GM18861 (cell line): ENCODE results near the gene PSMC3.
A peak's percentile ranks its signal among the peaks of the same experiment; 100 is the strongest.

ENCODE experiments used
- ATAC-seq: cut with Tn5 transposase; IDR thresholded peaks from one replicate; pipeline ENCODE4 v1.9.1; 2021; ENCODE audit not compliant: unreplicated experiment

PSMC3 gene

DNA sequence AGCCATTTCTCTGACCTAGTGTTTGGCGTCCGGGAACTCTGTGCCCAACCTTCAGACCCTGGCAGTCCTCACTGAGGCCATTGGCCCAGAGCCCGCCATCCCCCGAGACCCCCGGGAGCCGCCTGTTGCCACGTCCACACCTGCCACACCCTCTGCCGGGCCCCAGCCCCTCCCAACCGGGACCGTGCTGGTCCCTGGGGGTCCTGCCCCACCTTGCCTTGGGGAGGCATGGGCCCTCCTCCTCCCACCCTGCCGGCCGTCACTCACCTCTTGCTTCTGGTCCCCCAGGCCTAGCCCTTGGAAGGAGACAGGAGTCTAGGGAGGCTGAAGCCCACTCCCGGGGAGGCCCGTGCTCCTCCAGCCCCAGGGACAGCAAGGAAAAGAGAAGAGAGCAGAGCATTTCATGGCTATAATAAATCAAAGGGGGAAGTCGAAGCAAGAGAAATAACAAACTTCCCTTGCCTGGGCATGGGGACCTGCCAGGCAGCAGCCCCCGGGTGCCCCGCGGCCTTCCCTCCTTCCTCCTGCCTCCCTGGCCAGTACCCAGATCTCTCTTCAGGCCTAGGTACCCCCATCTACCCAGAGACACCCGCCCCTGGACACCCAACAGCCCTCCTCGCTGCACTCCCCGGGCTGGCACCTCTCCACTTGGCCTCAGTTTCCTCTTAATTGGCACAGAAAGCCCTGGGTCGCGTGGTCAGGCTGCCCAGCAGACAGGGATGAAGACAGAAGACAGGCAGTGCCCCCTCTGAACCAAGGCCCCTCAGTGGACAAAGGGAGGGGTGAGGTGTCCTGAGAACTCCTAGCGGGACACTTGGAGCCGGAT is 30.8 kb downstream of the PSMC3 start:
- ATAC-seq = no peak

GRCh38 chr11:47394322-47395222 is 31.7 kb downstream of the PSMC3 start:
- no peak for ATAC-seq

DNA sequence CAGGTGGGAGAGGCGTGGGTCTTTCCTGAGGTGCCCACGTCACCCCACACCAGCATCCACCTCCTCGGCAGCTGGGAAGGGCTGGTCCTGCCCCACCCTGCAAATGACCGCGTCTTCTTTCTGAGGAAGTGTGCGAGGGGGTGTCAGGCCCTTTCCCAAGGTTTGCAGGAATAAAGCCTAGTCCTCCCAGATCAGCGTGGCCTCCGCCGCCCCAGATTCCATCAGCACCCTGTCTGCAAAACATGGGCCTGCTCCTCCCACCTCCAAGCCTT is 32.3 kb downstream of the PSMC3 start:
- ATAC-seq = no peak

DNA sequence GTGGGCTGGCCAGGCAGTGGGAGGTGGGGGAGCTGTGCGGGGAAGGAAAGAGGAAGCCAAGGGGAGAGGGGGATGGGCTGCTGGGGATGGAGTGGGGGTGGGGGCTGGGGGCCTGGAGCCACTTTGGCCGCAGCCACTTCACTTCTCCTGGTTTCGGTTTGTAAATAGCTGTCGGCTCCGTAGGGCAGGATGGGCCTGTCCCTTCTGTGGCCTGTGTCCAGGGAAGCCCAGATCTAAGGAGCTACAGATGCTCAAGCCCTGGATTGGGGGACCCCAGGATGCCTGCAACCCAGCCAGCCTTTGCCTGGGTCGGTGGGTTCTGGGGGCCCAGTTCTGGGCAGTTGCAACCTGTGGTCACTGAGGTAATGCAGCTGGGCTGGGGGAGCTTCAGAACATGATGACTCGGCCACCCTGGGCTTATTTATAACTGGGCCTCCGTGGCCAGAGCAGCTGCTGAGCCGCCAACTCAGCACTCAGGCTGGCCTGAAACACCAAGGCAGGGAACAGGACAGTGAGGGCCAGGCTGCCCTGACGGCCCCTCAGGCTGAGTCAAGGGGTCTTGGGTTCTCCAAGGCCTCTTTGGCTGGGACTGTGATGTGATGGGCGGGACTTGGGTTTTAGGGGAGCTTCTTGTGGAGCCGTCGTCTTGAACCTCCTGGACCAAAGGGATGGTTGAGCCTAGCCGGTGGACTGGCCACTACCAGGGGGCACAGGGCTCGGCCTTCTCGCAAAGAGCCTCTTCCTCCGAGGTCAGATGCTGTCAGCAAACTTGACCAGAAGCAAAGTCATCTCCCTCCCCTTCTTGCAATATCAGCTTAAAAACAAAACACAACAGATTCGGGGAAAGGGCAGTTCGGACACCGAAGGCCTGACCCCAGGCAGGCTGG is 32.8 kb downstream of the PSMC3 start:
- ATAC-seq = no peak

GRCh38 chr11:47392546-47393162 is 33.6 kb downstream of the PSMC3 start:
- ATAC-seq = no peak

GRCh38 chr11:47391711-47392432 is 34.4 kb downstream of the PSMC3 start:
- ATAC-seq = no peak

GRCh38 chr11:47391077-47391583 is 35.1 kb downstream of the PSMC3 start:
- no peak for ATAC-seq

DNA sequence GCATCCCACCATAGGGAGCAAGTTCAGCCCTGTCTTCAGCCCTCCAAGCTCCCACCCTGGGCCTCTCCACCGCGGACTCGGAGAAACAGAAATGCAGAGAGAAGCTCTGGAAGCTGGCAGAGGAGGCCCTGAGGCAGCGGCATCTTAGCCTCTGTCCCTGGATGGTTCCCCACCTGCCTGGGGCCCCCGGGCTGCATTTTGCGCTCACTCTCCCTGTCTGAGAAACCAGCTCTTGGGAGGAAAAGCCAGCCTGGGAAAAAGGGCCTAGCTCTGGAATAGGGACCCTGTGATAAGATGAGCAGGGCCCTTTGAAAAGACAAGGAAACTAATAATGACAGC is 35.8 kb downstream of the PSMC3 start:
- no peak for ATAC-seq

DNA sequence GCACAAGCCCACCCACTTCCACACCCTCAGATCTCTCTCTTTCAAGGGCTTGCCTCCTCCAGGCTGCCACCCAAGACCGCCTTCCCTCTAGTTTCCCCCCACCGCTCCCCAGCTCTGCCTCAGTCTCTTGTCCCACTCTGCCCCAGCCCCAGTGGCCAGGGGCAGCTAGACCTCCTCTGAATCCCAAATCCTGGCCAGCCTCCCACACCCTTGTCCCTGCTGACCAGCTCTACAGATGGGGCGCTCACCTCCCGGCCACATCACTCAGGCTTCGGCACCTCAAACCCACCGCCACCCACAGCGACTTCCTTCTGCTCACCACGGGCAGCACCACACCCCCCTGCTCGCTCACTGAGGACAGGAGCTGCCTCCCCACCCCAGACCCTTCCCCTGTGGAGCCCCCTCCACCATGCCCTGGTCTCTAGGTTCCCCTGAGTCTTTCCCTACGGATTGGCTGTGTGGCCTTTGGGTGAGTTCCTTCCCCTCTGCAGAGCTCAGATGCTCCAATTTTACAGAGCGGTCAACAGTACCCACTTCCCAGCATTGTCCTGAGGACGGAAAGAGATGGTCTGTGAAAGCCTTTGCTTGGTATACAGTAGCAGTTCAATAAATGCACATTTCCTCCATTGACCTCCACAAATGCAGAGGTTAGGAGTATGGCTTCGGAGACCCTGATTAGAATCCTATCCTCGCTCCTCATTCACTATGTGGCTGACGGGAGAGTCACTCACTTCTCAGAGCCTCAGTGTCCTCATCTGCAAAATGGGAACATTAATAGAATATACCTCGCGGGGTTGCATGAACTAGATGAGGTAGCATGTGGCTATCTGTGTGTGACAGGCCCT is 36.4 kb downstream of the PSMC3 start:
- no peak for ATAC-seq

- no peak for ATAC-seq
Observed at GRCh38 chr11:47388697-47389576, 37.3 kb downstream of the PSMC3 start.

- no peak for ATAC-seq
Observed at GRCh38 chr11:47387944-47388696, 38.1 kb downstream of the PSMC3 start.

DNA sequence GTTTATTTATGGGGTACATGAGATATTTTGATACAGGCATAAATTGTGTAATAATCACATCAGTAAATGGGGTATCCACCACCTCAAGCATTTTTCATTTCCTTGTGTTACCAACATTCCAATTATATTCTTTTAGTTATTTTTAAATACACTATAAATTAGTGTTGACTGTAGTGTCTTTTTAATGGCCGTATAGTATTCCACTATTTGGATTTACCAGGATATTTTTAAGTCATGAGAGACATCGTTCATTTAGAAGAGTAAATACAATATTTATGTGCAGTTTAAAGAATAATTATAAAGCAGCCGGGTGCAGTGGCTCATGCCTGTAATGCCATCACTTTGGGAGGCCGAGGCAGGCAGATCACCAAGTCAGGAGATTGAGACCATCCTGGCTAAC is 41.7 kb downstream of the PSMC3 start:
- no peak for ATAC-seq

GRCh38 chr11:47383071-47383470 is 43.2 kb downstream of the PSMC3 start:
- ATAC-seq = no peak

- no peak for ATAC-seq
Observed at GRCh38 chr11:47380078-47380477, 46.2 kb downstream of the PSMC3 start.

GRCh38 chr11:47379317-47379716 is 46.9 kb downstream of the PSMC3 start:
- ATAC-seq = no peak

DNA sequence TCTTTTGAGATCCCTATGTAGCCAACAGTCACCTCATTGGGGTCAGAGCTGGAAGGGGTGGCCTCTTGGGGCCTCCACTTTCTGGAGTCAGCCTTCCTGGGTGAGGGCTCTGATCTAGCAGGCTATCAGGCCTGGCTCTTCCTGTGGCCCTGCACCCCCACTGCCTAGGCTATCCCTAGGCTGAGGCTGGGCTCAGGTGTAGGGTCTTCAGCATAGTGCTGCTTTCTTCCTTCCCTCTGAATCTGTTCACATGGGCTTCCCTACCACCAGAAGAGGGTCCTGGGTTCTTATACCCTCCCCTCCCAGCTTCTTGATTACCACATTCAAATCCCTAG is 47.4 kb downstream of the PSMC3 start:
- ATAC-seq = no peak

GRCh38 chr11:47378010-47378835 is 48.0 kb downstream of the PSMC3 start, which contains the start of gene SPI1:
Gene SPI1 (minus strand): TSS chr11:47378547. CDS start chr11:47378353, 194 bp downstream.
- peak; percentile 75 for ATAC-seq
